22Rv1 (cell line): ENCODE measurements around the gene KLF18.

Experiments
- CTCF ChIP-seq: fragments of 450-650 bp; IDR thresholded peaks from 2 replicates; pipeline ENCODE4 v1.5.1; 2017; ENCODE audit warnings: mild to moderate bottlenecking
- ZFX ChIP-seq: fragments of 450-650 bp; IDR thresholded peaks from 2 replicates; pipeline ENCODE4 v1.6.1; 2017; ENCODE audit warnings: antibody characterized with exemption, borderline replicate concordance

- TF ChIP-seq CTCF (no peak), ZFX (no peak)
These were observed 11.6 kb downstream of the KLF18 start for GRCh38 chr1:44129616-44130500.
